Measurements from ENCODE around the gene FAM9A. TPM values are rescaled to one million over a fixed set of nuclear protein-coding genes. Genes with fewer than 3 reads are reported as not detected.

Gene FAM9A
- polyA plus RNA-seq, 3 donors, result not detected

DNA sequence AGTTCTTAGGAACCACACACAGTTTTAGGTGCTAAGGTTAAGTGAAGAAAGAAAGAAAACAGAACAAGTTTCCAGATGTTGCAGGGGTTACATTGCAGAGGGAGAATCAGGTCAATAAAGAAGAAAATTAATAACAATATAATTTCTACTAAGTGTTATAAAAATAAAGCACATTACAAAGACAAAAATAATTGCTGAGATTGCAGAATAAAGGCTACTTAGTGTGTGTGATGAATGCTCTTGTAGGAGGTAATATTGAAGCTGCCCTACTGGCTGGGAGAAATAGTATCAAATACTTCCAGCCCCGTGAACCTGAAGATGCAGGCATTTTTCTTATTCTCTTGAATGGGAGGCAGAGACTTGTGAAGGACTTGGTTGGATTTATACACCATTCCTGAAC is 33.2 kb upstream of the FAM9A start:
- Histone ChIP-seq H3K9me3 (replicated peaks in 1 of 2; ENCODE audit: control insufficient read depth in 1 of 2, insufficient read depth in 1 of 2, low read length in 2 of 2) (no peaks in the 10 kb centered on the region), H3K4me2 (replicated peaks; ENCODE audit: extremely low read depth, low read length, poor library complexity, severe bottlenecking) (no peak overlapping the region), H3K4me1 (ENCODE audit: control insufficient read depth in 1 of 2, insufficient read depth in 2 of 2, low read length in 2 of 2) (no peaks in the 10 kb centered on the region), H2AFZ (ENCODE audit: insufficient read depth, low read depth, low read length, poor library complexity, severe bottlenecking) (no peak overlapping the region), H3K79me2 (ENCODE audit: insufficient read depth, low read length) (no peaks in the 10 kb centered on the region), H3K36me3 (replicated peaks in 1 of 2; ENCODE audit: control insufficient read depth in 1 of 2, insufficient read depth in 2 of 2, low read length in 2 of 2) (no peaks in the 10 kb centered on the region), H3K27me3 (ENCODE audit: control insufficient read depth in 2 of 2, insufficient read depth in 2 of 2, low read length in 2 of 2) (peaks cover 0 to 13% of the 10 kb centered on the region in 2 donors), H3K9ac (ENCODE audit: insufficient read depth, low read length, poor library complexity, severe bottlenecking) (no peak overlapping the region), H4K20me1 (ENCODE audit: insufficient read depth, low read length) (no peaks in the 10 kb centered on the region), H3K27ac (ENCODE audit: low read depth in 1 of 2, low read length in 2 of 2) (no peak overlapping the region), H3K4me3 (replicated peaks in 1 of 3; ENCODE audit: low read depth in 2 of 3, low read length in 3 of 3) (no peak overlapping the region)
- intact Hi-C loops (cut with micrococcal nuclease), result no loop called here
- TF ChIP-seq, protein P1, sequence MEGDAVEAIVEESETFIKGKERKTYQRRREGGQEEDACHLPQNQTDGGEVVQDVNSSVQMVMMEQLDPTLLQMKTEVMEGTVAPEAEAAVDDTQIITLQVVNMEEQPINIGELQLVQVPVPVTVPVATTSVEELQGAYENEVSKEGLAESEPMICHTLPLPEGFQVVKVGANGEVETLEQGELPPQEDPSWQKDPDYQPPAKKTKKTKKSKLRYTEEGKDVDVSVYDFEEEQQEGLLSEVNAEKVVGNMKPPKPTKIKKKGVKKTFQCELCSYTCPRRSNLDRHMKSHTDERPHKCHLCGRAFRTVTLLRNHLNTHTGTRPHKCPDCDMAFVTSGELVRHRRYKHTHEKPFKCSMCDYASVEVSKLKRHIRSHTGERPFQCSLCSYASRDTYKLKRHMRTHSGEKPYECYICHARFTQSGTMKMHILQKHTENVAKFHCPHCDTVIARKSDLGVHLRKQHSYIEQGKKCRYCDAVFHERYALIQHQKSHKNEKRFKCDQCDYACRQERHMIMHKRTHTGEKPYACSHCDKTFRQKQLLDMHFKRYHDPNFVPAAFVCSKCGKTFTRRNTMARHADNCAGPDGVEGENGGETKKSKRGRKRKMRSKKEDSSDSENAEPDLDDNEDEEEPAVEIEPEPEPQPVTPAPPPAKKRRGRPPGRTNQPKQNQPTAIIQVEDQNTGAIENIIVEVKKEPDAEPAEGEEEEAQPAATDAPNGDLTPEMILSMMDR (IDR thresholded peaks at IDR 0.05), result no peak
- Mint-ChIP-seq H3K4me3 (no peak overlapping the region), H3K9me3 (peaks cover 0 to 3% (median 0%) of the 10 kb centered on the region in 7 donors), H3K27me3 (ENCODE audit: low read depth in 3 of 3) (peaks cover 0 to 17% (median 11%) of the 10 kb centered on the region in 3 donors), H3K4me1 (peaks cover 6% of the 10 kb centered on the region), H3K27ac (no peak overlapping the region), H3K36me3 (no peaks in the 10 kb centered on the region)
- no CpG with 5 or more reads among the region's 1 CpG for WGBS (ENCODE audit: insufficient coverage)
- no peak for DNase-seq

DNA sequence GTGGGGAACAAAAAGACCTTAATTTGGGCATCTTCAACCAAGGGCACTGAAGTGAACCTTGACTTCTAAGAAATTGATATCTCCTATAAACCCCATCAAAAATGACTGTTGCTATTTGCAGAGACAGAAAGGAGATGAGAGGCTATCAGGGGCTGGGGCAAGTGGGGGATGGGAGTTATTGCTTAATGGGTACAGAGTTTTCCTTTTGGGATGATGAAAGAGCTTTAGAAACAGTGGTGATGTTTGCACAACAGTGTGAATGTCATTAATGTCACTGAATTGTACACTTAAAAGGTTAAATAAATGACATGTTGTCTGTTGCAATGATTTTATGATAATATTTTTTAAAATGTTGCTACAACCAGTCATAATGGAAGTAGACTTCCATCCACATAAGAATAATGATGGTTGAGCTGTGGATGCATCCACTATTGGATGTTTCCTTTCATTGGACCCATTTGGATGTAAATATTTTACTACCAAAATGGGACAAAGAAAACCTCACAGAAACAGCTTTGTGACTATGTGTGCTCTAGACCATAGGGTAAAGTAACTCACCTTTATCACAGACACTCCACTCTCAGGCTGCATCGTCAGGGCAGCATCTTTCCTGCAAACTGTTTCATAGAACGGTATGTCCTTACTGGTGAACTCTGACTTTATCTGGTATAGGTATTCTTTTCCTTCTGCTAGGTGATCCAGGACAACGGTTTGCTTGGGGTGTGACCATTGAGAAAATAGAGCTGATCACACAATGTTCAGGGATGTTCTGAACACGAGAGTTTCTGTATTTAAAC is 31.6 kb upstream of the FAM9A start:
- TF ChIP-seq, protein P1 (IDR thresholded peaks at IDR 0.05), result no peak
- H3K27ac Mint-ChIP-seq, result no peak overlapping the region
- DNase-seq, result no peak
- Histone ChIP-seq H2AFZ (ENCODE audit: insufficient read depth, low read depth, low read length, poor library complexity, severe bottlenecking) (no peak overlapping the region), H3K79me2 (ENCODE audit: insufficient read depth, low read length) (no peaks in the 10 kb centered on the region), H3K4me2 (replicated peaks; ENCODE audit: extremely low read depth, low read length, poor library complexity, severe bottlenecking) (no peak overlapping the region), H3K27ac (ENCODE audit: low read depth in 1 of 2, low read length in 2 of 2) (no peak overlapping the region), H3K9ac (ENCODE audit: insufficient read depth, low read length, poor library complexity, severe bottlenecking) (no peak overlapping the region), H4K20me1 (ENCODE audit: insufficient read depth, low read length) (no peaks in the 10 kb centered on the region), H3K36me3 (replicated peaks in 1 of 2; ENCODE audit: control insufficient read depth in 1 of 2, insufficient read depth in 2 of 2, low read length in 2 of 2) (no peaks in the 10 kb centered on the region), H3K4me3 (replicated peaks in 1 of 3; ENCODE audit: low read depth in 2 of 3, low read length in 3 of 3) (no peak overlapping the region), H3K27me3 (ENCODE audit: control insufficient read depth in 2 of 2, insufficient read depth in 2 of 2, low read length in 2 of 2) (peaks cover 0 to 14% of the 10 kb centered on the region in 2 donors), H3K4me1 (ENCODE audit: control insufficient read depth in 1 of 2, insufficient read depth in 2 of 2, low read length in 2 of 2) (no peaks in the 10 kb centered on the region), H3K9me3 (replicated peaks in 1 of 2; ENCODE audit: control insufficient read depth in 1 of 2, insufficient read depth in 1 of 2, low read length in 2 of 2) (no peaks in the 10 kb centered on the region)
- peaks cover 0 to 1% (median 0%) of the 10 kb centered on the region in 7 donors for H3K9me3 Mint-ChIP-seq
- intact Hi-C loops (cut with micrococcal nuclease), result no loop called here
- H3K36me3 Mint-ChIP-seq, result no peaks in the 10 kb centered on the region
- H3K4me1 Mint-ChIP-seq, result peaks cover 6% of the 10 kb centered on the region
- no CpG with 5 or more reads among the region's 4 CpGs for WGBS (ENCODE audit: insufficient coverage)
- H3K27me3 Mint-ChIP-seq (ENCODE audit: low read depth in 3 of 3), result peaks cover 0 to 18% (median 11%) of the 10 kb centered on the region in 3 donors
- H3K4me3 Mint-ChIP-seq, result no peak overlapping the region
